Adrenal gland (tissue), 19 donors: Measurements from ENCODE around the gene OR2T4. TPM values are rescaled to one million over a fixed set of nuclear protein-coding genes. Genes with fewer than 3 reads are reported as not detected.

ENCODE experiments used
- DNase-seq, 7 donors: peaks; one replicate each; pipeline ENCODE4 v3.0.0-alpha.2; 2019 to 2020
- H3K27ac ChIP-seq, 5 donors: fragments of 200-600 bp; sonication (generic) in 4 of 5; 1 replicate in 3 of 5; 2 replicates in 2 of 5; pipeline versions ENCODE4 v1.5.1 to v1.8.0; 2016 to 2020; ENCODE audit warnings: mild to moderate bottlenecking in 1 of 5
- H3K27me3 ChIP-seq: fragments of 200-600 bp; 2 replicates; pipeline ENCODE4 v1.8.0; 2021
- H3K36me3 ChIP-seq, 2 donors: fragments of 200-600 bp; replicated peaks in 1 of 2; 1 replicate in 1 of 2; 2 replicates in 1 of 2; pipeline versions ENCODE4 v1.5.1 to v1.8.0; 2018 to 2022
- H3K4me1 ChIP-seq, 2 donors: fragments of 200-600 bp; replicated peaks in 1 of 2; 1 replicate in 1 of 2; 2 replicates in 1 of 2; pipeline versions ENCODE4 v1.5.1 to v1.8.0; 2018 to 2021
- H3K4me3 ChIP-seq, 4 donors: fragments of 200-600 bp; sonication (generic) in 3 of 4; one replicate each; pipeline ENCODE4 v1.5.1; 2016 to 2018
- H3K9me3 ChIP-seq, 3 donors: fragments of 200-600 bp; sonication (generic) in 1 of 3; replicated peaks in 1 of 3; 1 replicate in 2 of 3; 2 replicates in 1 of 3; pipeline versions ENCODE4 v1.5.1 to v1.8.0; 2016 to 2021
- CTCF ChIP-seq, 6 experiments: fragments of 450-650 bp in 4 of 6; fragments of 200-600 bp in 2 of 6; sonication (generic) in 1 of 6; IDR thresholded peaks; 1 replicate in 5 of 6; 2 replicates in 1 of 6; pipeline versions ENCODE4 v1.5.1 to v1.8.0; 2016 to 2021; ENCODE audit warnings: antibody characterized with exemption in 6 of 6, mild to moderate bottlenecking in 2 of 6, moderate library complexity in 1 of 6
- POLR2A ChIP-seq, 2 donors: fragments of 450-650 bp; IDR thresholded peaks; one replicate each; pipeline ENCODE4 v1.6.1; 2017; ENCODE audit warnings: antibody characterized with exemption in 2 of 2, mild to moderate bottlenecking in 2 of 2, moderate library complexity in 1 of 2
- WGBS, 4 donors: extraction: QIAGEN DNeasy Blood & Tissue Kit in 2 of 4; methylation state at CpG; one replicate each; pipeline versions ENCODE4 v1.1.5 to v1.1.7; 2013 to 2017; 5-methylcytosine and 5-hydroxymethylcytosine counted together
- intact Hi-C, 2 donors: fragments of 100-400 bp; cut with DNase I; formaldehyde crosslinking; loops; one replicate each; pipeline versions ENCODE4 v1.14.1 to v1.15.0; 2022 to 2023
- long read RNA-seq, 10 donors: library from polyadenylated mRNA in 3 of 10; unstranded in 2 of 10; stranded (forward) in 1 of 10; transcript quantifications; one replicate each; pipeline ENCODE4 v2.0.0 and lab custom pipeline, GENCODE V29; 2021 to 2026
- polyA plus RNA-seq, 3 donors: library from polyadenylated mRNA; stranded (reverse); fragments of 200-250 nt in 2 of 3; fragments of 350-450 nt in 1 of 3; fragmentation: Illumina TruSeq in 1 of 3; extraction: RNeasy Lipid Tissue Mini Kit (QIAGEN cat#74804) in 1 of 3; gene quantifications; one replicate each; pipeline ENCODE4 v1.2.3, GENCODE V29; 2013 to 2014
- total RNA-seq, 9 donors: library from RNA; depleted of rRNA in 4 of 9; stranded (reverse); fragments of >200 nt in 4 of 9; fragments of 120-200 nt in 1 of 9; fragmentation: NEBNext Ultra II Directional in 1 of 9; extraction: Animal tissue kit (Norgen Biotek cat#: 25700) in 1 of 9; gene quantifications; one replicate each; pipeline versions ENCODE4 v1.1.0 to v1.2.4, GENCODE V29; 2013 to 2023
- donor health status: healthy with polysubstance abuse.
- donor health status: Bipolar disorder and iron deficiency.
- donor health status: DM: yes; HTN: yes; CAD: no.
- donor health status: DM: no; HTN: no; CAD: no.
- donor health status: DM: no; HTN: no; CAD: no.
- donor health status: DM: yes; HTN: yes; CAD: no.

Gene OR2T4
- total RNA-seq (not detected), polyA plus RNA-seq (not detected)
- long read RNA-seq, donor 1 = 0 reads
- long read RNA-seq, donor 2 = 0 reads
- long read RNA-seq, donor 3 = 0 reads
- long read RNA-seq, donor 4 = 0 reads
- long read RNA-seq, donor 5 = 0 reads
- long read RNA-seq, donor 6 = 0 reads
- long read RNA-seq, donor 7 = 0 reads
- long read RNA-seq, donor 8 = 0 reads
- long read RNA-seq, donor 9 = 0 reads
- long read RNA-seq, donor 10 = 0 reads

- no peak for DNase-seq
- Histone ChIP-seq H3K4me3 (no peak within 1 kb of the TSS), H3K27ac (no peak within 1 kb of the TSS), H3K4me1 (no peaks in the 10 kb centered on the region), H3K36me3 (no peaks in the 10 kb centered on the region), H3K27me3 (no peaks in the 10 kb centered on the region), H3K9me3 (no peaks in the 10 kb centered on the region)
- WGBS, 4 donors = 18 to 44% (median 43%) methylated on average over 2 to 3 of the region's 3 CpGs
- TF ChIP-seq POLR2A (IDR thresholded peaks at IDR 0.05) = no peak
- no peak for TF ChIP-seq CTCF (IDR thresholded peaks at IDR 0.05)
- intact Hi-C loops = no loop called here
Measured at GRCh38 chr1:248361121-248361715, at the start of gene OR2T4. Gene OR2T4 (plus strand): TSS chr1:248361665. CDS start chr1:248361665, 0 bp downstream.

DNA sequence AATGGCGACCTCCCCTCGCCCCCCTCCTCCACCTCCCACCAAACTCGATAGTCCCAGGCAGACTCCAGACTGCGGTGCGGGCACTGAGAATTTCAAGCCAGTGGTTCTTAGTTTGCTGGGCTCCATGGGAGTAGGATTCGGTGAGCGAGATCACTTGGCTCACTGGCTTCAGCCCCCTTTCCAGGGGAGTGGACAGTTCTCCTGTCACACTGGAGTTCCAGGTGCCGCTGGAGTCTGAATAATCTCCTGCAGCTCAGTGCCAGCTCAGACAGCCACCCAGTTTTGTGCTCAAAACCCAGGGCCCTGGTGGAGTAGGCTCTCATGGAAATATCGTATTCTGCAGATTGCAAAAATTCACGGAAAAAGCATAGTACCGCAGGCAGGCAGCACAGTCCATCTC lies 44.7 kb upstream of the OR2T4 start:
- intact Hi-C loops = no loop called here
- DNase-seq = no peak
- H3K36me3 ChIP-seq = no peaks in the 10 kb centered on the region
- H3K9me3 ChIP-seq = no peaks in the 10 kb centered on the region
- WGBS, 4 donors = 79 to 92% (median 85%) methylated on average over 7 to 11 of the region's 11 CpGs
- TF ChIP-seq CTCF (IDR thresholded peaks at IDR 0.05) = no peak
- no peak for TF ChIP-seq POLR2A (IDR thresholded peaks at IDR 0.05)
- H3K4me3 ChIP-seq = no peak overlapping the region
- no peaks in the 10 kb centered on the region for H3K27me3 ChIP-seq
- H3K4me1 ChIP-seq = no peaks in the 10 kb centered on the region
- no peak overlapping the region for H3K27ac ChIP-seq

DNA sequence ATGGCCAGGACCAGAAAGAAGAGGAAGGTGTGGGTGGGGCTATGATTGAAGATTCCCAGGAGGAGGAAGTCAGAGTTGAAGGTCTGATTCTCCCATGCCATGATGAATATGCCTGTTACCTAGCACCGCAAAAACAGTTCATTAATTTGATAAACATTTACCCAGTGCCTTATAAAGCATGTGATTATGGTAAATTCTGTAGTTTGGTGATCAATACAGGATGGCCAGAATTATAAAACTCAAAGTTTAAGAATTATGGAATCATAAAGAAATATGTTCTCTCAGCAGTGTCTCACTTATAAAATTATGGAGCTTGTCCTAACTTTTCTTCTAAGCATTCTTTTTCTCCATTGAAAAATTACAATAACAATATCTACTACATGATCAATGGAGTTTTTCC lies 37.0 kb upstream of the OR2T4 start, which contains the start of gene OR2M7:
OR2M7 (minus strand) TSS at position 101 of the 400 bp plus-strand sequence; CDS start at position 101, 0 bp downstream.
- Histone ChIP-seq H3K27ac (no peak within 1 kb of the TSS), H3K4me1 (no peaks in the 10 kb centered on the region), H3K4me3 (no peak within 1 kb of the TSS), H3K27me3 (no peaks in the 10 kb centered on the region), H3K36me3 (no peaks in the 10 kb centered on the region), H3K9me3 (no peaks in the 10 kb centered on the region)
- 81 to 87% (median 82%) methylated on average over 1 of the region's 1 CpG for WGBS, 4 donors
- no peak for TF ChIP-seq POLR2A (IDR thresholded peaks at IDR 0.05)
- TF ChIP-seq CTCF (IDR thresholded peaks at IDR 0.05) = no peak
- intact Hi-C loops = no loop called here
- DNase-seq = no peak

DNA sequence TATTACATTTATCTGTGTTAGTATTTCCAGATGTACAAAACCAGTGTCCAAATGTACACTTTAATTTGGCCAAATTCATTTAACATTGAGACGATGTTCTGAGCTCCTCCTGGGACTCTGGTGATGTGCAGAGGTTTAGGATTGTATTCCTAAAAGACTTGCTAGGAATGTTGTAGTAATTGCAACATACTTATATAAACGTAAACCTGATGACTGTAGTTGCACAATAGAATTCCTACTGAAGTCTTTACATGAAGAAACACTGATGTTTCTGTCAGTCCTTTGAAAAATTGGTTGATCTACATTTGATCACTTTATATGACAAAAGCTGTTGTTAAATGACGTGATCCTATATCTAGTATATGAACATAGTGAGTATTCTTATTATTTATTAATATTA lies 18.0 kb upstream of the OR2T4 start:
- intact Hi-C loops = no loop called here
- H3K4me1 ChIP-seq = no peaks in the 10 kb centered on the region
- no peak overlapping the region for H3K4me3 ChIP-seq
- H3K36me3 ChIP-seq = no peaks in the 10 kb centered on the region
- 41 to 52% (median 44%) methylated on average over 3 of the region's 3 CpGs for WGBS, 4 donors
- no peaks in the 10 kb centered on the region for H3K9me3 ChIP-seq
- H3K27ac ChIP-seq = no peak overlapping the region
- no peaks in the 10 kb centered on the region for H3K27me3 ChIP-seq
- TF ChIP-seq CTCF (IDR thresholded peaks at IDR 0.05) = no peak
- no peak for TF ChIP-seq POLR2A (IDR thresholded peaks at IDR 0.05)
- no peak for DNase-seq
